Activated CD4-positive, alpha-beta T cell treated with anti-CD3 and anti-CD28 coated beads, Interleukin-2, amount 10 ng/mL, durations not matched to agents 24 days and 14 days (primary cell): ENCODE measurements around the gene TOPBP1. TPM values are rescaled to one million over a fixed set of nuclear protein-coding genes. Genes with fewer than 3 reads are reported as not detected.

ENCODE experiments used
- DNase-seq: peaks from one replicate; pipeline ENCODE4 v3.0.0; 2022
- H3K27ac Mint-ChIP-seq: one replicate; pipeline ENCODE4 v1.8.0; 2022; ENCODE audit warnings: mild to moderate bottlenecking, mixed read lengths
- H3K27me3 Mint-ChIP-seq: one replicate; pipeline ENCODE4 v1.8.0; 2022; ENCODE audit warnings: mixed read lengths
- H3K36me3 Mint-ChIP-seq: one replicate; pipeline ENCODE4 v1.8.0; 2022; ENCODE audit warnings: low read depth, mild to moderate bottlenecking, mixed read lengths
- H3K4me1 Mint-ChIP-seq: one replicate; pipeline ENCODE4 v1.8.0; 2021; ENCODE audit warnings: mixed read lengths
- H3K4me3 Mint-ChIP-seq: one replicate; pipeline ENCODE4 v1.8.0; 2022; ENCODE audit warnings: mild to moderate bottlenecking, moderate library complexity, mixed read lengths
- H3K9me3 Mint-ChIP-seq: one replicate; pipeline ENCODE4 v1.8.0; 2021; ENCODE audit warnings: mixed read lengths
- intact Hi-C: fragments of 100-400 bp; cut with micrococcal nuclease; formaldehyde crosslinking; loops from one replicate; pipeline ENCODE4 v1.15.1; 2023
- total RNA-seq: library from RNA; stranded (reverse); gene quantifications from 2 replicates; pipeline ENCODE4 v1.2.3, GENCODE V29; 2022

TOPBP1 gene
- total RNA-seq, 1 donor from 2014 or later, result 97.9 TPM

DNA sequence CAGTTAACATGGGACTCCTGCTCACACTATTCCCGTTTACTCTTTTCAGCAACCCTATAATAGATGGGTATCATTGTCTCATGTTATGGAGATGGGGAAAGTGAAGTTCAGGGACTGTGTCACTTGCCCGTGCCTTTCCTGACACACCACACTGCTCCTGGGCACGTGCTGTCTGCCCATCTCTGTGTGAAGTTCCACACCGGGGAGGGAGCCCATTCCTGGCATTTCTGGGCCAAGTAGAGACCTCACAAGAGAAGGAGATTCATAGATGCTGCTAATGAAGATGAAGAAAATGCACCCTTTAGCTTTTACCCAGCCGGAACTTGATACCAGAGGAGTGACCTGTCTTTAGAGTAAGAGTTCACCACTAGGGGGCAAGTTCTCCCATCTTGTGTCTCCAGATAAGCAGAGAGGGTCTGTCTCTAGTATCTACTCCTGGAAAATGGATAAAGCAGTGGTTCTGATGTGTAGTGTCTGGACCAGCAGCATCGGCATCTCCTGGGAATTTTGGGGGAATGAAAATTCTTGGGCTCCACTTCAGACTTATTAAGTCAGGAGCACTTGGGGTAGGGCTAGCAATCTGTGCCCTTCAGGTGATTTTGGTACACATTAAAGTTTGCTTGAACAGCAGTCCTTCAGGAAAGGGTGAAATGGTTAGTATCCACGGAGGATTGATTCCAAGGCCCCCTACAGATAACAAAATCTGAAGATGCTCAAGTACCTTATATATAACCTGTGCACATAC lies 2.0 kb upstream of the TOPBP1 start:
- H3K9me3 Mint-ChIP-seq, result no peaks in the 10 kb centered on the region
- peaks cover 26% of the 10 kb centered on the region for H3K4me1 Mint-ChIP-seq
- peak overlapping the region; percentile 78 for H3K4me3 Mint-ChIP-seq
- peak overlapping the region; percentile 59 for H3K27ac Mint-ChIP-seq
- no peaks in the 10 kb centered on the region for H3K27me3 Mint-ChIP-seq
- intact Hi-C loops, result loop anchor here (1.0 to 10.0 kb wide), 6 partner anchors 66 to 1247 kb away; partner anchors contain the start of genes ANAPC13, CEP63, DNAJC13 and RYK
- peak; percentile 82 for DNase-seq
- peaks cover 15% of the 10 kb centered on the region for H3K36me3 Mint-ChIP-seq

DNA sequence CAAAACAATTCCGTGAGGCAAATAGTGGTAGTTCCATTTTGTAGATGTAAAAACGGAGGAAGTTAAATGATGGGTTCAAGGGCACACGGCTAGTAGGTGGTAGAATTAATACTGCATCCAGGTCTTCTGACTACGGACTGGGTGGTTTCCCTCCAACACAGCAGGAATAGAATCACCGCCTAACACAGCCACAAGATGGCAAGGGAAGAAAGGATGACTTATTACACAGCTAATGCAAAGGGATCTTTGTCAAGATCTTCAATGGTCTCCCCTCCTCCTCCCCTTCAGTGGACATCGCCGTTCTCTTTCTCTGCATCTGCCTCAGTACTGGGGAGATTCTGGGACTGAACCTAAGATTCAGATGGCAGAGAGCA lies 524 bp upstream of the TOPBP1 start:
- H3K9me3 Mint-ChIP-seq, result no peaks in the 10 kb centered on the region
- peaks cover 26% of the 10 kb centered on the region for H3K36me3 Mint-ChIP-seq
- no peaks in the 10 kb centered on the region for H3K27me3 Mint-ChIP-seq
- peaks cover 26% of the 10 kb centered on the region for H3K4me1 Mint-ChIP-seq
- peak overlapping the region; percentile 86 for H3K4me3 Mint-ChIP-seq
- intact Hi-C loops, result loop anchor here (1.0 to 10.0 kb wide), 7 partner anchors 65 to 1245 kb away; partner anchors contain the start of genes ANAPC13, CDV3, CEP63 and DNAJC13
- DNase-seq, result peak; percentile 74
- peak overlapping the region; percentile 94 for H3K27ac Mint-ChIP-seq

DNA sequence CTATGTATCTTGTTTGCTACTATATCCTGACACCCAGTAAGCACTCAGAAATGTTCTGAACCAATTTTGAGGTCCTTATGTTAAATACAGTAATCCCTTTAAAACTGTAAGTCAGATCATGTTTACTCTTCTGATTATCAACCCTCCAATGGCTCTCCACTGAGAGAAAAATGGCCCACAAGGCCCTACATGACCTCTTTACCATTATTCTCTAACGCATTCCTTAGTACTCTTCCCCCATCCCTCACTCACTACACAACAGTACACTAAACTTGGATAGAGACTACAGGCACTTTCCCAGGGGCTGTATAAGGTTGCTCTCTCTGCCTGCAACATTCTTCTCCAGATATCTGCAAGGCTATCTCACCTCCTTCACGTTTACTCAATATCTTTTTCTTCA lies 1.9 kb downstream of the TOPBP1 start:
- Mint-ChIP-seq H3K27me3 (no peaks in the 10 kb centered on the region), H3K4me3 (peak overlapping the region; percentile 86), H3K36me3 (peaks cover 42% of the 10 kb centered on the region), H3K4me1 (peaks cover 29% of the 10 kb centered on the region), H3K9me3 (no peaks in the 10 kb centered on the region), H3K27ac (peak overlapping the region; percentile 25)
- DNase-seq, result no peak
- intact Hi-C loops, result loop anchor here (5.0 to 10.0 kb wide), 4 partner anchors 63 to 827 kb away; partner anchors contain the start of genes ANAPC13, CEP63 and RYK

DNA sequence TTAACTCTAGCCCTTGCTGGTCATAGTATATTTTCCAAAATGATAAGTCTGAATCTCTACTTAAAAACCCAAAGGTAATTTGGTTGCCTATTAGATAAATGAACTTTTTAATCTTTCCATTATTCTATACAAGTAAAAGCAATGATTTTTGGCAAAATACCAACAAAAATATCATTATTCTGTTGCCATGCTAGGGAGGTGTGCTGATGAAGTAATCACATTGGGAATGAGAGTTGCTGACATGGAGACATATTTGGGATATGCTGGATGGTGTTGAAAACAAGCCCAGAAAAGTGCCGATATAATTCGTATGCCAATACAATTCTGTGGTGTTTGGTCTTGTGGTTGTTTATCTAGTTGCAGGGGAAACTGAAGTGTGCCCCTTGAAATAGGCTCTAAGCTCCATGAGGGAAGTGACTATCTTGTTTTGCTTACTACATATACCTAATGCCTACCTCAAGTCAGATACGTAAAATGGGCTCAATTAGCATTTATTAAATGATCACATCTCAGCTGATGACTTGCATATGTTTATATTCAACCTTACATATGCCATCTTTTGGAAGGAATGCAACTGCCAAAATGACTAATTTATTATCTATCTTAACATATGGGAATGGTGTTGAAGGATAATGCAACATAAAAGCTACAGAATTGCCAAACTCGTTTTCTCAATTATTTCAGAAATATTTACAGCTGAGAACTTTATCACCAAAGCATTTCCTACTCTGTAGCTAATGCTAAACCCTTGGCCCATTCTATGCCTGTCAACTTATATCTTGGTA lies 5.8 kb downstream of the TOPBP1 start:
- intact Hi-C loops, result no loop called here
- no peak overlapping the region for H3K27ac Mint-ChIP-seq
- H3K9me3 Mint-ChIP-seq, result no peaks in the 10 kb centered on the region
- H3K27me3 Mint-ChIP-seq, result no peaks in the 10 kb centered on the region
- no peak overlapping the region for H3K4me3 Mint-ChIP-seq
- DNase-seq, result no peak
- H3K4me1 Mint-ChIP-seq, result peaks cover 18% of the 10 kb centered on the region
- peaks cover 66% of the 10 kb centered on the region for H3K36me3 Mint-ChIP-seq

DNA sequence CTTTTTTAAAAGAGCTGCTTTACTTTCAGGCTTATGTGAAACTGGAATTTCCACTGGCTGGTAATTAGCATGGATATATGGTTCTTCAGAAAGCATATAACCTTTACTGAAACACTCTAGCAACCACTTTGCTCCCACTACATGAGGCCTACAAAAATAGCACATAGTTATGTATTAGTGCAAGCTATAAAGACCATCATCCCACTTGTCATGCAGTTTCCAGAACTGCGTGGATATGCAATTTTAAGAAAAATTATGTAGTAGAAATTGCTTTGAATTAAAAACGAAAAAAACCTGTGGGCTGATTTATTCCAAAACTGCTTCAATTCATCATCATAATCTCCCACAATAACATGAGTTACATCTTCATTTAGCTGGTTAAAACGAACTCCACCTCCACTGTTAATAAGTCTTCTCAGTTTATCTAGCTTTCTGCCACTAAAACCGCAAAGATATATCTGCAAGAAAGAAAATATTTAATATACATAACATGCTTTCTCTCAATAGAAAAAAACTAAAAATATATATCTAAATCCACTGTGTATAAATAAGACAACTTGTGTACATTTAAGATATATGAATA lies 12.2 kb downstream of the TOPBP1 start:
- no peak overlapping the region for H3K4me3 Mint-ChIP-seq
- no peaks in the 10 kb centered on the region for H3K9me3 Mint-ChIP-seq
- DNase-seq, result no peak
- no peaks in the 10 kb centered on the region for H3K27me3 Mint-ChIP-seq
- intact Hi-C loops, result loop anchor here (5.0 kb wide), 2 partner anchors 32 to 72 kb away; no protein-coding TSS in a partner anchor
- peak overlapping the region; percentile 47 for H3K27ac Mint-ChIP-seq
- peaks cover 56% of the 10 kb centered on the region for H3K36me3 Mint-ChIP-seq
- peaks cover 7% of the 10 kb centered on the region for H3K4me1 Mint-ChIP-seq

DNA sequence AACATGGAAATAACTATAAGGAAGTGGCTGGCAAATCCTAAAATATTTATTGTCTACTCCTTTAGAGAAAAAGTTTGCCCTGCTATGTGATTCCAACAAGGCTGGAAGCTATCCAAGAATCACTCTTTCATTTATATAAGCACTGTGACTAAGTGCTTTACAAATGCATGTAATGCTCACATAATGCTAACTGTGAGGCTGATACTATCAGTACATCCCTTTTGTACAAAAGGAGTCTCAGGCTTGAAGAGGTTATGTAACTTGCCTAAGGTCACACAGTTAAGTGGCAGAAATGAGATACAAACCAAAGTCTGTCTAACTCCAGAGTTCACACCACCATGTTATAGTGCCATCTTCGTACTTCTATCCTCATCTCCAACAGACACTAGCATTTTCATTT lies 17.0 kb downstream of the TOPBP1 start:
- Mint-ChIP-seq H3K36me3 (peaks cover 66% of the 10 kb centered on the region), H3K27ac (no peak overlapping the region), H3K4me1 (peaks cover 6% of the 10 kb centered on the region), H3K9me3 (no peaks in the 10 kb centered on the region), H3K4me3 (no peak overlapping the region), H3K27me3 (no peaks in the 10 kb centered on the region)
- no peak for DNase-seq
- intact Hi-C loops, result loop anchor here (5.0 kb wide), 1 partner anchor 67 kb away; no protein-coding TSS in a partner anchor

DNA sequence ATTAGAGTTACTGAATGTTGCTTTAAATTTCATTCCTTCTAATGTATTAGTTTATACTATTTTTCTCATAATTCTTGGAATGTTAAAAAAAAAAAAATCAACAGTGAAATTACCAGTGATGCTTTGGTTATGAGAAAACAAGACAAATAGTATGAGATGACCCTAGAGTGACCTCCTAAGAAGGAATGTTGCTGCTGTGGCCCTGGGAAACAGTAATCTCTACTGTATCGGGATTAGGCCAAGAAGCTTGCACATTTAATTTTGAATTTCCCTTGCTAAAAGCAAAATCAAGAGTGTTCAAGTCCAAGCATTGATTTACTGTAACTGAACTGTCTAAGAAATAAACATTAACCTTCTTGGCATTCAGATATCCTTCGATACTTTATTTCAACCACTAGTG lies 18.1 kb downstream of the TOPBP1 start:
- Mint-ChIP-seq H3K27me3 (no peaks in the 10 kb centered on the region), H3K4me1 (peaks cover 6% of the 10 kb centered on the region), H3K4me3 (no peak overlapping the region), H3K27ac (no peak overlapping the region), H3K9me3 (no peaks in the 10 kb centered on the region), H3K36me3 (peaks cover 69% of the 10 kb centered on the region)
- intact Hi-C loops, result no loop called here
- no peak for DNase-seq

DNA sequence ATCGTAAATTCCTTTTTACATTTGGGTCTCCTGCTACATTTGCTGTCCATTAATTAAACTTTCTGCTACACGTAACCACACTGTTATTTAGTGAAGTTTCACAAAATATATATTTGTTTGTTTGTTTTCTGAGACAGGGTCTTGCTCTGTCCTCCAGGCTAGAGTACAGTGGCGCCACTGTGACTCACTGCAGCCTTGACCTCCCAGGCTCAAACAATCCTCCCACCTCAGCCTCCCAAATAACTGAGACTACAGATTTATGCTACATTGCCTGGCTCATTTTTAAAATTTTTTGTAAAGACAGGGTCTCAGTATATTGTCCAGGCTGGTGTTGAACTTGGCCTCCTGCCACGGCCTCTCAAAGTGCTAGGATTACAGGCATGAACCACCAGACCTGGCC lies 20.5 kb downstream of the TOPBP1 start:
- H3K27ac Mint-ChIP-seq, result no peak overlapping the region
- H3K27me3 Mint-ChIP-seq, result no peaks in the 10 kb centered on the region
- no peaks in the 10 kb centered on the region for H3K9me3 Mint-ChIP-seq

DNA sequence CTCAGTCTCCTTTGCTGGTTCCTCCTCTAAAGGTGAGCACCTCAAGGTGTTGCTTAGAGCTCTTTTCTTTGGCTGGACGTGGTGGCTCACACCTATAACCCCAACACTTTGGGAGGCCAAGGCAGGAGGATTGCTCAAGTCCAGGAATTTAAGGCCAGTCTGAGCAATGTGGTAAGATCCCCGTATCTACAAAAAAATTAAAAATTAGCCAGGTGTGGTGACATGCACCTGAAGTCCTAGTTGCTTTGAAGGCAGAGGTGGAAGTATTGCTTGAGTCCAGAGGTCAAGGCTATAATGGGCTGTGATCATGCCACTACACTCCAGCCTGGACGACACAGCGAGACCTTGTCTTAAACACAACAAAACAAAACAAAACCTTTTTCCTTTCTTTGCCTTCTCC lies 28.3 kb downstream of the TOPBP1 start:
- Mint-ChIP-seq H3K27ac (no peak overlapping the region), H3K9me3 (no peaks in the 10 kb centered on the region), H3K4me3 (no peak overlapping the region), H3K27me3 (no peaks in the 10 kb centered on the region), H3K36me3 (peaks cover 59% of the 10 kb centered on the region), H3K4me1 (peaks cover 6% of the 10 kb centered on the region)
- DNase-seq, result no peak
- intact Hi-C loops, result no loop called here

More for the DNA sequence above, 20.5 kb downstream of the TOPBP1 start:
- DNase-seq, result no peak
- peaks cover 2% of the 10 kb centered on the region for H3K4me1 Mint-ChIP-seq
- intact Hi-C loops, result no loop called here
- no peak overlapping the region for H3K4me3 Mint-ChIP-seq
- peaks cover 66% of the 10 kb centered on the region for H3K36me3 Mint-ChIP-seq

DNA sequence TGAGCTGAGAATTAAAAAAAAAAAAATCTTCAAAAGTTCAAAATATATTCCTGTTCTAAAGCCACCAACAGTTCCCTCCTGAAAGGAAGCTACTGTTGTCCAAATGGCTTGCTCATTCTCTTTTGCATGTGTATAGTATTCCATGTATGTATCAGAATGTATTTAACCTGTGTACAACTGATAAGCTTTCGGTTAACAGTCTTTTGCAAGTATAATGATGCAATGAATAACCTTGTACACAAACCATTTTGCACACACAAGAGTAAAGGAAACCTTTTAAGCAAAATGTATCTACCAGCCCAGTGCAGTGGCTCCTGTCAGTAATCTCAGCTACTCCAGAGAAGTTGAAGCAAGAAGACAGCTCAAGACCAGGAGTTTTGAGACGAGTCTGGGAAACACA lies 32.6 kb downstream of the TOPBP1 start:
- Mint-ChIP-seq H3K4me3 (no peak overlapping the region), H3K4me1 (peaks cover 8% of the 10 kb centered on the region), H3K9me3 (no peaks in the 10 kb centered on the region), H3K36me3 (peaks cover 62% of the 10 kb centered on the region), H3K27ac (no peak overlapping the region), H3K27me3 (no peaks in the 10 kb centered on the region)
- intact Hi-C loops, result no loop called here
- no peak for DNase-seq

DNA sequence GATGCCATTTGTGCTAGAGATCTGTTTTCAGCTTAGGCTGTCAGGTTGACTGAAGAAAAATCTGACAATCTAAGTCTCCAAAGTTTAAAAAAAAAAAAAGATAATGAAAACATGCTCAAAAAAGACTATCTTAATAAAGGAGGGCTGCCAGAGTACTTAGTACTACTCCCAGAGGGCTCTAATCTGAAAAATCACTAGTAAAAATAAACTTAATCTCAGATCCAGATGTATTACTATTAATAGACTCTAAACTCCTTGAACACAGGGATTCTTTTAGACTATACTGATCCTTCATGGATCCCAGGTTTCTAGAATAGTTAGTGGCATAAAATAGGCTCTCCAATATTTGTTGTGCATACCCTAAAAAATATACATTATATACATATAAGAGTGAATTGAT lies 34.0 kb downstream of the TOPBP1 start:
- no peaks in the 10 kb centered on the region for H3K27me3 Mint-ChIP-seq
- intact Hi-C loops, result no loop called here
- no peak overlapping the region for H3K27ac Mint-ChIP-seq
- no peaks in the 10 kb centered on the region for H3K9me3 Mint-ChIP-seq
- peaks cover 10% of the 10 kb centered on the region for H3K4me1 Mint-ChIP-seq
- peaks cover 62% of the 10 kb centered on the region for H3K36me3 Mint-ChIP-seq
- no peak overlapping the region for H3K4me3 Mint-ChIP-seq
- no peak for DNase-seq

DNA sequence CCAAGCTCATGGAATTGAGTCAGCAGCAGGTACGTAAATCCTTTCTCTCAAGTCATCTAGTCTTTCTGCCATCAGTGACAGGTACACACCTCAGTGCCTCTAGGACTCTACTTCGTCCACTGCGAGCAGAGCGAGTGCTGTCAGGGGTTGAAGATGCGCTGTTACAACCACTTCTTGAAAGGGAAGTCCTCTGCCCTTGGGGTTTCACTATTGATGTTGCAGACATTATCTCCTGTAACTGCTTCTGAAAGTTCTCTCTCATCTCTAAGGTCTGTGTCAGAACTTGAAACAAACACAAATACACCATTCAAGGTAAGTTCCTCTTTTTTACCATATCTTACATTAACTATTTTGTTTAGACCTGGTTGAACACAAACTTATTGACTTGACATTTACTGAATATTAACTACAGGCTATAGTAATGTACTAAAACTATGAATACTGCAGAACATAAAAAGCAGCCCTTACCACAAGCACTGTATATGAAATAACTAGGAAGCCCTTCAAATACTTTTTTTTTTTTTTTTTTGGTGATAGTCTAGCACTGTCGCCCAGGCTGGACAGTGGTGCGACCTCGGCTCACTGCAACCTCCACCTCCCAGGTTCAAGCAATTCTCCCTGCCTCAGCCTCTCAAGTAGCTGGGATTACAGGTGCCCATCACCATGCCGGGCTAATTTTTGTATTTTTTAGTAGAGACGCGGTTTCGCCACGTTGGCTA lies 41.5 kb downstream of the TOPBP1 start:
- Mint-ChIP-seq H3K27ac (no peak overlapping the region), H3K4me3 (no peak overlapping the region), H3K36me3 (peaks cover 62% of the 10 kb centered on the region), H3K9me3 (no peaks in the 10 kb centered on the region), H3K27me3 (no peaks in the 10 kb centered on the region), H3K4me1 (peaks cover 4% of the 10 kb centered on the region)
- intact Hi-C loops, result no loop called here
- no peak for DNase-seq

DNA sequence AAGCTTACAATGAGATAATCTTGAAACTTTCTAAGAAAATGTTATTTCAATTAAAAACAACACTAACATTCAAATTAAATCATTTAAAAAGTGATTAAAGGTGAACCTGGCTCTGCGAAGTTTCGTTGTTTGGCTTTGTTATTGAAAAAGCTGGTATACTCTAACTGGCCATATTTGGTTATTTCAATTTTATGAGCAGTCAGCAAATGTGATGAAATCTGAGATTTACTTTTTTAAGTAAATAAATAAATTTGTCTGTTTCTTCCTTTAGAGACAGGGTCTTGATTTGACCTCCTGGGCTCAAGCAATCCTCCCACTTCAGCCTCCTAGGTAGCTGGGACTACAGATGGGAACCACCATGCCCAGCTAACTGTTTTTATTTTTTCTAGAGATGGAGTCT lies 50.2 kb downstream of the TOPBP1 start:
- no peak overlapping the region for H3K27ac Mint-ChIP-seq
- no peaks in the 10 kb centered on the region for H3K27me3 Mint-ChIP-seq
- no peak overlapping the region for H3K4me3 Mint-ChIP-seq
- no peaks in the 10 kb centered on the region for H3K4me1 Mint-ChIP-seq
- H3K9me3 Mint-ChIP-seq, result no peaks in the 10 kb centered on the region
- peaks cover 75% of the 10 kb centered on the region for H3K36me3 Mint-ChIP-seq
- intact Hi-C loops, result no loop called here
- DNase-seq, result no peak
